HG03045 (cell line): ENCODE measurements around the gene GPRIN3.

Source experiments
- ATAC-seq: cut with Tn5 transposase; IDR thresholded peaks from one replicate; pipeline ENCODE4 v1.9.1; 2021; ENCODE audit warnings: mild to moderate bottlenecking, moderate library complexity; ENCODE audit not compliant: unreplicated experiment

The GPRIN3 gene

GRCh38 chr4:89307446-89308160 lies at the start of gene GPRIN3:
Gene GPRIN3, minus strand, starts transcription at chr4:89307800. Its CDS starts 57,690 bp downstream, at chr4:89250110.
- ATAC-seq, result peak; percentile 62

- ATAC-seq, result no peak
Observed at GRCh38 chr4:89357340-89357739, 49.7 kb upstream of the GPRIN3 start.

GRCh38 chr4:89356086-89356485 lies 48.5 kb upstream of the GPRIN3 start:
- no peak for ATAC-seq

- no peak for ATAC-seq
Observed at GRCh38 chr4:89353514-89353913, 45.9 kb upstream of the GPRIN3 start.

GRCh38 chr4:89352541-89352940 lies 44.9 kb upstream of the GPRIN3 start:
- no peak for ATAC-seq

GRCh38 chr4:89351201-89351600 lies 43.6 kb upstream of the GPRIN3 start:
- ATAC-seq, result no peak

- ATAC-seq, result no peak
Observed at GRCh38 chr4:89347363-89348025, 39.9 kb upstream of the GPRIN3 start.

- no peak for ATAC-seq
Observed at GRCh38 chr4:89344571-89344970, 37.0 kb upstream of the GPRIN3 start.

- no peak for ATAC-seq
Observed at GRCh38 chr4:89338206-89338605, 30.6 kb upstream of the GPRIN3 start.

- ATAC-seq, result no peak
Observed at GRCh38 chr4:89337681-89338080, 30.1 kb upstream of the GPRIN3 start.

GRCh38 chr4:89336818-89337420 lies 29.3 kb upstream of the GPRIN3 start:
- no peak for ATAC-seq

GRCh38 chr4:89334830-89335229 lies 27.2 kb upstream of the GPRIN3 start:
- ATAC-seq, result no peak

- ATAC-seq, result no peak
Observed at GRCh38 chr4:89334311-89334710, 26.7 kb upstream of the GPRIN3 start.

GRCh38 chr4:89331686-89332544 lies 24.3 kb upstream of the GPRIN3 start:
- no peak for ATAC-seq

GRCh38 chr4:89331197-89331596 lies 23.6 kb upstream of the GPRIN3 start:
- ATAC-seq, result no peak

- ATAC-seq, result no peak
Observed at GRCh38 chr4:89329280-89329679, 21.7 kb upstream of the GPRIN3 start.

- ATAC-seq, result no peak
Observed at GRCh38 chr4:89324671-89325070, 17.1 kb upstream of the GPRIN3 start.

GRCh38 chr4:89322671-89323070 lies 15.1 kb upstream of the GPRIN3 start:
- ATAC-seq, result no peak

- no peak for ATAC-seq
Observed at GRCh38 chr4:89319756-89320155, 12.2 kb upstream of the GPRIN3 start.

- no peak for ATAC-seq
Observed at GRCh38 chr4:89316931-89317366, 9.3 kb upstream of the GPRIN3 start.

- ATAC-seq, result no peak
Observed at GRCh38 chr4:89316211-89316610, 8.6 kb upstream of the GPRIN3 start.
